ENCODE results near the gene ARSJ. TPM values are rescaled to one million over a fixed set of nuclear protein-coding genes. Genes with fewer than 3 reads are reported as not detected.

ARSJ gene
- polyA plus RNA-seq, 3 donors: 16.8 to 21.3 (median 19.2) TPM

Other genes with a start within 250 kb of the ARSJ start
- 10 to 100 TPM; 71.4 to 80.6 (median 79.8) TPM for gene CAMK2D, start 217.9 kb downstream of the ARSJ start, polyA plus RNA-seq (ENCODE audit: insufficient read length in 3 of 3)

Measured in renal pelvis (tissue), 3 donors.